Stomach (tissue), 4 donors: ENCODE data around the gene COL1A2.

ENCODE experiments used
- EP300 ChIP-seq: sonication (generic); formaldehyde crosslinking; IDR thresholded peaks from one replicate; pipeline ENCODE4 v1.6.1; 2017; ENCODE audit warnings: antibody characterized with exemption
- POLR2AphosphoS5 ChIP-seq, 3 donors: sonication (generic); formaldehyde crosslinking; IDR thresholded peaks; one replicate each; pipeline ENCODE4 v1.6.1; 2016; ENCODE audit warnings: antibody characterized with exemption in 3 of 3

DNA sequence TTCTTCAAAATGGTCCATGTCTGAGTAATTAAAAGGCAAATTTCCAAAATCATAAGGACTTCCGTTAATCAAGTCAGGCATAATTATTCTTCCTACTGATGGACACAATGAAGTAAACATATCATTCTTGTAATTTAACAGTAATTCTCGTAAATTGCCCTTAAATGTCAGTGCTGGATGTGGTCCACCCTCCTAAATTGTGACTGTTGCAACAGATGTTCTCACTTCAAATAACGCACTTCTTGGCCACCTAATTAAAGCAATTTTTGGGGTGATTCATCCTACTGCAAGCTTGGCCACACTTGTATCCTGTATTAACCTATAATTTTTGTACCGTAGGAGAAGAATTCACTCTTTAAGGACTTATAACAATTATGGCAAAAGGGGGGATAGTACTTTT, 1.9 kb downstream of the COL1A2 start:
- TF ChIP-seq EP300 (no peak), POLR2AphosphoS5 (IDR thresholded peaks at IDR 0.05) (peak in 1 of 3 donors; percentile 56)
